GM12865 (cell line): ENCODE results near the gene HMSD.

Experiments used
- DNase-seq: peaks from one replicate; pipeline ENCODE4 v3.0.0; 2010; ENCODE audit warnings: low read depth
- H3K4me3 ChIP-seq: 2 replicates; pipeline ENCODE4 v1.5.1; 2011; ENCODE audit warnings: mild to moderate bottlenecking, low read depth, low read length, control low read depth
- CTCF ChIP-seq: IDR thresholded peaks from 2 replicates; pipeline ENCODE4 v1.5.1; 2011; ENCODE audit warnings: low read length, control low read depth, low read depth, inconsistent platforms; ENCODE audit not compliant: insufficient read depth; ENCODE audit errors: missing control alignments

The HMSD gene

DNA sequence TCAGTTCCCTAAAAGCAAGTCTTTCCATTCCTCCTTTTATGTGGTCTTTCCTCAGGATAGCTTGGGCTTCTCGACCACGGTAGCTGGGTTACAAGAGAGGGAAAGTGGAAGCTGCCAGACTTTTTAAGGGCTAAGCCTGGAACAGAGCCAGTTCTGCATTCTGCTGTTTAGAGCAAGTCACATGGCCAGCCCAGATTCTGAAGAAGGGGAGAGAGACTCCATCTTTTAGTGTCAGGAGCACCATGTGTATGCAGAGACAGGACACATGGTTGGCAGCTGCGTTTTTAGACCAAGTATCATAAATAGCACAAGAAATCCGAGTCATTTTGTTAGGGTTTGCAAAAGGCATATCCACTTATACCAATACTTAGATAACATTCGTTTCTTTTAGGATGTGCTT, 4.7 kb downstream of the HMSD start:
- no peak for TF ChIP-seq CTCF
- no peak overlapping the region for H3K4me3 ChIP-seq
- DNase-seq, result no peak

DNA sequence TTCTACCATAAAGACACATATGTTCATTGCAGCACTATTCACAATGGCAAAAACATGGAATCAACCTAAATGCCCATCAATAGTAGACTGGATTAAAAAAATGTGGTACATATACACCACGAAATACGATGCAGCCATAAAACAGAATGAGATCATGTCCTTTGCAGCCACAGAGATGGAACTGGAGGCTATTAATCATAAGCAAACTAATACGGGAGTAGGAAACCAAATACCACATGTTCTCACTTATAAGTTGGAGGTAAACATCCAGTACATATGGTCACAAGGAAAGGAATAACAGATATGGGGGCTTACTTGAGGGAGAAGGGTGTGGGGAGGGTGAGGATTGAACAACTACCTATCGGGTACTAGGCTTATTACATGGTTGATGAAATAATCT, 7.7 kb downstream of the HMSD start:
- no peak for DNase-seq
- H3K4me3 ChIP-seq, result no peak overlapping the region
- TF ChIP-seq CTCF, result no peak

DNA sequence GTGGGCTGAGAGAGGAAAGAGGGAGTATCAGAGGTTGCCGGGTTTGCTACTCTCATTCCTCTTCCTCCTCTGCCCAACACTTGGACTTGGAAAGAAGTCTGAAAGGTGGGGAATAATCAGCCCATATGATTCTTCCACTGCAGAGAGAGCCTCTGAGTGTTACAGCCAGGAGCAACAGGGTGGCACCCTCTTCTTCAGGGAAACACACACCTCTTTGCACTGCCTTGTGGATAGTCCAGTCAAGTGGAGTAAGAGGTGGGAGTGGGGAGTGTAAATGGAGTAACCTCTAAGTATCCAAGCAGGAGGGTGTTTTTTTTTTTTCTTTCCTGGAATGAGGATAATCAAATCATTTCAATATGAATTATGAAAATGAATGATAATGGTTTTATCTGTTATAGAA, 11.8 kb downstream of the HMSD start:
- no peak for TF ChIP-seq CTCF
- H3K4me3 ChIP-seq, result no peak overlapping the region
- no peak for DNase-seq

GRCh38 chr18:63961435-63961980, 12.4 kb downstream of the HMSD start:
- DNase-seq, result no peak
- TF ChIP-seq CTCF, result no peak

DNA sequence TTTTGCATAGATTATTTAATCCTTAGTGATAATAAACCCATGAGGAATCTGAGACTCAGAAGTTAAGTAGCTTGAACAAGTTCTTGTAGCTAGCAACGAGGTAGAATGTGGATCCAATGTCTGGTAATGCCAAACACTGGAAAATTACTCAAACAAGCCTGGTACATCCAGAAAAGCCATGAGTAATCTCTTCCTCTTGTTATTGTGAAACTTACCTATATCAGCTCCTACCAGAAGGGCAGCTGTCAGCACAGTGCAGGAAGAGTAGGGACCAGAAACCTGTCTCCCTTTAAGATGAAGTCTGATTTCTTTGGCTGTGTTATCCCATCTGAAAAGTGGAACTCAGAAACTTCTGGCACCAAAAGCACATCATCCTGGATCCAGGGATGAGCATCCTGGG, 13.0 kb downstream of the HMSD start:
- H3K4me3 ChIP-seq, result no peak overlapping the region
- DNase-seq, result no peak

More at GRCh38 chr18:63961435-63961980, 12.4 kb downstream of the HMSD start:
- no peak overlapping the region for H3K4me3 ChIP-seq

GRCh38 chr18:63963615-63964256, 14.6 kb downstream of the HMSD start:
- DNase-seq, result peak; percentile 71
- no peak overlapping the region for H3K4me3 ChIP-seq
- TF ChIP-seq CTCF, result peak; percentile 78

More for the DNA sequence above, 13.0 kb downstream of the HMSD start:
- no peak for TF ChIP-seq CTCF

DNA sequence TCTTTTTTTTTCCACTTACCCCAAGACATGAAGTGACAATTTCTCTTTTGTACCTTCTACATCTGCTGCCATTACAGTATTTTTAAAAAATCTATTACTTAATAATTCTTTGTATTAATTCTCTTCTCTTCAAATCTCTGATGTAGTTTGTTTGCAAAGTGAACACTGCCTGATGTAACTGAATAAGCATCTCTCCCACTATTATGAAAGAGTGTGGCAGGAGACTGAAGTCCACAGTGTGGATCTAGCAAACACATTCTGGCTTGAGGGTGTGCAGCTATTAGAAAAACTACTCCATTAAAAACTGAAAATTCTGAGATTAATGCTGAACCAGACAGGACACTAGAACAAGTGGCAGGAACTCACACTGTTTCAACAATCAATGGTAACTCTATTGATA, 15.8 kb downstream of the HMSD start:
- no peak for DNase-seq
- no peak for TF ChIP-seq CTCF
- no peak overlapping the region for H3K4me3 ChIP-seq
